AG09309 (cell line): ENCODE measurements around the gene STIM2.

ENCODE experiments used
- DNase-seq: peaks from one replicate; pipeline ENCODE4 v3.0.0-alpha.2; 2010; ENCODE audit warnings: low read depth
- H3K4me3 ChIP-seq: 2 replicates; pipeline ENCODE4 v1.5.1; 2011; ENCODE audit warnings: mild to moderate bottlenecking, low read depth, low read length, moderate library complexity; ENCODE audit not compliant: control insufficient read depth
- TF ChIP-seq, protein P1 (sequence below): IDR thresholded peaks from 2 replicates; pipeline ENCODE4 v1.5.1; 2011; ENCODE audit warnings: mild to moderate bottlenecking, low read depth, low read length, inconsistent platforms; ENCODE audit not compliant: insufficient read depth, control insufficient read depth; ENCODE audit errors: missing control alignments

STIM2 gene

GRCh38 chr4:26874110-26874509 lies 13.5 kb downstream of the STIM2 start:
- DNase-seq, result no peak
- TF ChIP-seq, protein P1, sequence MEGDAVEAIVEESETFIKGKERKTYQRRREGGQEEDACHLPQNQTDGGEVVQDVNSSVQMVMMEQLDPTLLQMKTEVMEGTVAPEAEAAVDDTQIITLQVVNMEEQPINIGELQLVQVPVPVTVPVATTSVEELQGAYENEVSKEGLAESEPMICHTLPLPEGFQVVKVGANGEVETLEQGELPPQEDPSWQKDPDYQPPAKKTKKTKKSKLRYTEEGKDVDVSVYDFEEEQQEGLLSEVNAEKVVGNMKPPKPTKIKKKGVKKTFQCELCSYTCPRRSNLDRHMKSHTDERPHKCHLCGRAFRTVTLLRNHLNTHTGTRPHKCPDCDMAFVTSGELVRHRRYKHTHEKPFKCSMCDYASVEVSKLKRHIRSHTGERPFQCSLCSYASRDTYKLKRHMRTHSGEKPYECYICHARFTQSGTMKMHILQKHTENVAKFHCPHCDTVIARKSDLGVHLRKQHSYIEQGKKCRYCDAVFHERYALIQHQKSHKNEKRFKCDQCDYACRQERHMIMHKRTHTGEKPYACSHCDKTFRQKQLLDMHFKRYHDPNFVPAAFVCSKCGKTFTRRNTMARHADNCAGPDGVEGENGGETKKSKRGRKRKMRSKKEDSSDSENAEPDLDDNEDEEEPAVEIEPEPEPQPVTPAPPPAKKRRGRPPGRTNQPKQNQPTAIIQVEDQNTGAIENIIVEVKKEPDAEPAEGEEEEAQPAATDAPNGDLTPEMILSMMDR, result no peak
- no peak overlapping the region for H3K4me3 ChIP-seq

- TF ChIP-seq, protein P1, result no peak
- no peak overlapping the region for H3K4me3 ChIP-seq
- DNase-seq, result no peak
These were observed 16.8 kb downstream of the STIM2 start for GRCh38 chr4:26877406-26877805.

DNA sequence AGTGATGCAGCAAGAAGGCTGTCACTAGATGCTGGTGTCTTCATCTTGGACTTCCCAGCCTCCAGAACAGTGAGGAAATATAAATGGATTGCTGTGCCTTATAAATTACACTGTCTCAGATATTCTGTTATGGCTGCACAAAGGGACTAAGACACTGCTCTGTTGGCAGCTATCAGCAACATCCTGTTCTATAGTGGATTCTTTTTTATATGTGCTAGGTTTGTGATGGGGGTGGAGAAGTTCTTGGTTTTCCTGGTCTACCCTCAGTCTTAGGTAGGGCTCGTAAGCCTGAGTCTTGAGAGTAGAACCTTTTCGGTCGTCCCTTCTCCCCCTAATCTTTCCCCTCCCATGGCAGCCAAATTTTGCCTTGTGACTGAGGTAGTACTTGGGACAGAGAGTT lies 17.3 kb downstream of the STIM2 start:
- DNase-seq, result no peak
- TF ChIP-seq, protein P1, result no peak
- no peak overlapping the region for H3K4me3 ChIP-seq

DNA sequence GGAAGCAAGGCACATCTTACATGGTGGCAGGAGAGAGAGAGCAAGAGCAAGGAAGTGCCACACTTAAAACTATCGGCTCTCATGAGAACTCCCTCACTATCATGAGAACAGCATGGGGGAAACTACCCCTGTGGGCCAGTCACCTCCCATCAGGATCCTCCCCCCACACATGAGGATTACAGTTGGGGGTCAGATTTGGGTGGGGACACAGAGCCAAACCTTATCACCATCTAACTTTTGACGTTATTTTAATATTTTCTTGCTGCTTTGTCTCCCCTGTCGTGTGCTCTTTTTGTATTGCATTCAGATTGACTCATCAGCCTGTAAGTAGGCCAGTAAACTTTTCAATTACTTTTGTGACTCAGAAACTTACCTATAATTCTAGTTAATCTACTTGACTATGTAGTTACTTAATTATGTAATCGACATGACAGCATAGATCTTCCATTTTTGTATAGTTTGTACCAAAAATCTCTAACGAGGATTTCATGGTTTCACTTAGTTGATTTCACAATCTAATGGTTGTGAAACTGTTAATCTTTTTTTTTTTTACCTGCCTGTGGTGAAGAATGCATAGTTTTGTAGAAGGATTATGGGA lies 18.3 kb downstream of the STIM2 start:
- DNase-seq, result no peak
- TF ChIP-seq, protein P1, result no peak
- no peak overlapping the region for H3K4me3 ChIP-seq

DNA sequence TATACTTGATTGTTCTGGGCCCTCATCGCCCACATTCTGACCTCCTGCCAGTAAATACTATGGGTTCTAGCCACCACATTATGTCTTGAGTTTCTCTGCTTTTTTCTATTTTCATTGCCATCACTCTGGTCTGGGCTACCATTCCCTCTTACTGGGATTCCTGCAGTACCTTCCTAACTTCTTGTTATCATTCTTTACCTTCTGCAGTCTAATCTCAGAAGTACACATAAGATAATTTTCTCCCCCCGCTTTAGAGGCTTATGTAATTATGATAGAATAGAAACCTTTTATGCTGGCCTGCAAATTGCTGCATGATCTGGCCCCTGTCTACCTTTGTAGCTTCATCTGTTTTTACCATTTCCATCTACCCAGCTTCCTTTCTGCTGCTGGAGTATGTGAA lies 19.2 kb downstream of the STIM2 start:
- no peak overlapping the region for H3K4me3 ChIP-seq
- TF ChIP-seq, protein P1, result no peak
- DNase-seq, result no peak

DNA sequence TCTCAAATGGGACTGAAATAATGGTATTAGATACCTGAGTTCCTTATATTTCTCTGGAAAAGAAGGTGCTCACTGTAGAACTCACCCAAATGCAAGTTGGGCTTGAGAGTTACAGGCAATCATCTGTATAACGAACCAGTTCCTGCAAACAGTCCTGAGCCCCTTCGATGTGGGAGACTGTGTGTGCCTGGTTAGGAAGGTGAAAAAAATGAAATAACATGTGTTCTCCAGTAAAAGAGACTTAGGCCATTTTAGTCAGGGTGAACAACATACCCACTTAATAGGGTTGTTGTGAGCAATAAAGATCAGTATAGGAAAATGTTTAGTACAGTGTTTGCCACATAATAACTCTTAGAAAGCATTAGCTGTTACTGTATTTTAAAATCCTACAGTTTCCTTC lies 23.4 kb downstream of the STIM2 start:
- H3K4me3 ChIP-seq, result no peak overlapping the region
- TF ChIP-seq, protein P1, result no peak
- no peak for DNase-seq
